PC-9 (cell line): ENCODE measurements around the gene FARP1.

Experiments used
- CTCF ChIP-seq: fragments of 200-600 bp; sonication (generic); conservative IDR thresholded peaks from 2 replicates; pipeline ENCODE4 v1.6.1; 2017; ENCODE audit warnings: mixed run types, antibody characterized with exemption, mild to moderate bottlenecking, moderate library complexity
- EZH2 ChIP-seq: fragments of 200-600 bp; sonication (generic); IDR thresholded peaks from 2 replicates; pipeline ENCODE4 v1.8.0; 2017; ENCODE audit warnings: antibody characterized with exemption, low read depth

GRCh38 chr13:98207416-98207815 lies 64.5 kb downstream of the FARP1 start:
- TF ChIP-seq EZH2: no peak
- TF ChIP-seq CTCF: no peak
